Thymus (tissue), 11 donors: ENCODE measurements around the gene HIGD1B. TPM values are rescaled to one million over a fixed set of nuclear protein-coding genes. Genes with fewer than 3 reads are reported as not detected.
"Not testable (repeated sequence)": the region's sequence is repeated elsewhere in the genome, so short reads cannot be mapped to it uniquely, and the experiment has no call there.

Source experiments
- DNase-seq, 9 donors: peaks; one replicate each; pipeline ENCODE4 v3.0.0-alpha.2; 2013; ENCODE audit warnings: low spot score in 9 of 9, low read depth in 6 of 9, missing footprints in 1 of 9
- H3K27ac ChIP-seq, 2 donors: one replicate each; pipeline ENCODE4 v1.5.1; 2013; ENCODE audit warnings: control low read depth in 1 of 2, low read depth in 1 of 2, low read length in 1 of 2, mild to moderate bottlenecking in 1 of 2, moderate library complexity in 1 of 2
- H3K27me3 ChIP-seq, 2 donors: one replicate each; pipeline ENCODE4 v1.5.1; 2013; ENCODE audit warnings: low read length in 1 of 2; ENCODE audit not compliant: control insufficient read depth in 2 of 2, insufficient read depth in 1 of 2
- H3K36me3 ChIP-seq, 2 donors: one replicate each; pipeline ENCODE4 v1.5.1; 2013; ENCODE audit warnings: low read length in 1 of 2, mild to moderate bottlenecking in 1 of 2, moderate library complexity in 1 of 2; ENCODE audit not compliant: control insufficient read depth in 2 of 2, insufficient read depth in 2 of 2
- H3K4me1 ChIP-seq, 2 donors: one replicate each; pipeline ENCODE4 v1.5.1; 2013; ENCODE audit warnings: low read length in 2 of 2; ENCODE audit not compliant: control insufficient read depth in 2 of 2, insufficient read depth in 2 of 2
- H3K4me3 ChIP-seq, 2 donors: one replicate each; pipeline ENCODE4 v1.5.1; 2013; ENCODE audit warnings: low read length in 2 of 2, control low read depth in 1 of 2, mild to moderate bottlenecking in 1 of 2
- H3K9me3 ChIP-seq, 2 donors: one replicate each; pipeline ENCODE4 v1.5.1; 2013; ENCODE audit warnings: low read length in 1 of 2, mild to moderate bottlenecking in 1 of 2; ENCODE audit not compliant: control insufficient read depth in 2 of 2, insufficient read depth in 1 of 2
- WGBS: extraction: QIAGEN DNeasy Blood & Tissue Kit; methylation state at CpG from one replicate; pipeline ENCODE4 v1.1.7; 2013; 5-methylcytosine and 5-hydroxymethylcytosine counted together
- polyA plus RNA-seq: library from polyadenylated mRNA; stranded (reverse); fragments of 200-250 nt; gene quantifications from one replicate; pipeline ENCODE4 v1.2.3, GENCODE V29; 2013
- total RNA-seq: library from RNA; stranded (reverse); fragments of 120-200 nt; gene quantifications from one replicate; pipeline ENCODE4 v1.2.4, GENCODE V29; 2013
- donor health status: healthy.

The HIGD1B gene
- total and polyA plus RNA-seq, 2 donors: 1.8 to 2.2 TPM

- Histone ChIP-seq H3K4me3 (no peak overlapping the region), H3K27ac (no peak overlapping the region), H3K9me3 (no peaks in the 10 kb centered on the region), H3K4me1 (no peaks in the 10 kb centered on the region), H3K36me3 (no peaks in the 10 kb centered on the region), H3K27me3 (no peaks in the 10 kb centered on the region)
- no peak for DNase-seq
- WGBS: 97% methylated on average over 4 of the region's 4 CpGs
These were observed 35.4 kb upstream of the HIGD1B start for GRCh38 chr17:44812263-44812662.

GRCh38 chr17:44818508-44818907 lies 29.2 kb upstream of the HIGD1B start:
- not testable (repeated sequence) for H3K4me1 ChIP-seq, H3K27me3 ChIP-seq, H3K36me3 ChIP-seq, H3K9me3 ChIP-seq, H3K4me3 ChIP-seq, DNase-seq, H3K27ac ChIP-seq
- WGBS: 94% methylated on average over 6 of the region's 6 CpGs

GRCh38 chr17:44820631-44821212 lies 27.0 kb upstream of the HIGD1B start:
- DNase-seq: no peak

GRCh38 chr17:44825236-44825635 lies 22.4 kb upstream of the HIGD1B start:
- H3K36me3 ChIP-seq, H3K4me1 ChIP-seq, DNase-seq, H3K9me3 ChIP-seq, H3K27ac ChIP-seq, H3K4me3 ChIP-seq: not testable (repeated sequence)
- WGBS: 98% methylated on average over 9 of the region's 9 CpGs
- H3K27me3 ChIP-seq: peaks cover 22 to 46% of the 10 kb centered on the region in 2 donors

More at GRCh38 chr17:44820631-44821212, 27.0 kb upstream of the HIGD1B start:
- Histone ChIP-seq H3K4me1 (no peaks in the 10 kb centered on the region), H3K36me3 (no peaks in the 10 kb centered on the region), H3K9me3 (no peaks in the 10 kb centered on the region), H3K4me3 (no peak overlapping the region), H3K27ac (no peak overlapping the region), H3K27me3 (peaks cover 0 to 4% of the 10 kb centered on the region in 2 donors)
- 87% methylated on average over 7 of the region's 7 CpGs for WGBS

- peaks cover 3 to 5% of the 10 kb centered on the region in 2 donors for H3K4me1 ChIP-seq
- H3K9me3 ChIP-seq: no peaks in the 10 kb centered on the region
- H3K36me3 ChIP-seq: no peaks in the 10 kb centered on the region
- no peak for DNase-seq
- 95% methylated on average over 15 of the region's 15 CpGs for WGBS
- no peak overlapping the region for H3K27ac ChIP-seq
- no peak overlapping the region for H3K4me3 ChIP-seq
- H3K27me3 ChIP-seq: peaks cover 32 to 56% of the 10 kb centered on the region in 2 donors
These were observed 21.4 kb upstream of the HIGD1B start for GRCh38 chr17:44826123-44826790.

- WGBS: 79% methylated on average over 1 of the region's 1 CpG
- Histone ChIP-seq H3K9me3 (no peaks in the 10 kb centered on the region), H3K4me3 (no peak overlapping the region), H3K4me1 (peaks cover 3 to 5% of the 10 kb centered on the region in 2 donors), H3K27me3 (peaks cover 32 to 72% of the 10 kb centered on the region in 2 donors), H3K36me3 (no peaks in the 10 kb centered on the region), H3K27ac (no peak overlapping the region)
- DNase-seq: no peak
These were observed 19.8 kb upstream of the HIGD1B start for GRCh38 chr17:44827863-44828262.

GRCh38 chr17:44828919-44829522 lies 18.7 kb upstream of the HIGD1B start:
- Histone ChIP-seq H3K27ac (no peak overlapping the region), H3K9me3 (no peaks in the 10 kb centered on the region), H3K27me3 (peaks cover 32 to 77% of the 10 kb centered on the region in 2 donors)

GRCh38 chr17:44829523-44830358 lies 17.9 kb upstream of the HIGD1B start, which contains the start of gene GJC1:
Gene GJC1, minus strand, starts transcription at chr17:44830287. Its CDS starts 24,470 bp downstream, at chr17:44805817.
- Histone ChIP-seq H3K36me3 (no peaks in the 10 kb centered on the region), H3K9me3 (no peaks in the 10 kb centered on the region), H3K4me1 (peaks cover 3 to 5% of the 10 kb centered on the region in 2 donors), H3K4me3 (peak within 1 kb of the TSS; percentile 37 to 63), H3K27me3 (peaks cover 32 to 80% of the 10 kb centered on the region in 2 donors), H3K27ac (peak within 1 kb of the TSS in 1 of 2 donors; percentile 18)
- WGBS: under 1% methylated on average over 123 of the region's 123 CpGs
- DNase-seq: peak in 1 of 9 donors; percentile 27

More at GRCh38 chr17:44828919-44829522, 18.7 kb upstream of the HIGD1B start:
- DNase-seq: peak in 4 of 9 donors; percentile 6 to 65 (median 30)
- peak overlapping the region; percentile 37 to 63 for H3K4me3 ChIP-seq
- peaks cover 3 to 5% of the 10 kb centered on the region in 2 donors for H3K4me1 ChIP-seq
- WGBS: 4% methylated on average over 21 of the region's 21 CpGs
- no peaks in the 10 kb centered on the region for H3K36me3 ChIP-seq
